Bronchial epithelial cell (primary cell): Measurements from ENCODE around the gene PCCA. TPM values are rescaled to one million over a fixed set of nuclear protein-coding genes. Genes with fewer than 3 reads are reported as not detected.
"Not testable (repeated sequence)": the region's sequence is repeated elsewhere in the genome, so short reads cannot be mapped to it uniquely, and the experiment has no call there.

Source experiments
- DNase-seq: peaks from one replicate; pipeline ENCODE4 v3.0.0-alpha.2; 2010; ENCODE audit warnings: low read depth
- FAIRE-seq: peaks from 2 replicates; lab custom pipeline; 2011; peaks lifted over from hg19 to GRCh38; lab: Jason Lieb, UNC
- H3K27me3 ChIP-seq: 2 replicates; pipeline ENCODE4 v1.5.1; 2011; ENCODE audit warnings: low read length; ENCODE audit not compliant: control insufficient read depth, insufficient read depth
- H3K36me3 ChIP-seq: 2 replicates; pipeline ENCODE4 v1.5.1; 2011; ENCODE audit warnings: low read length; ENCODE audit not compliant: control insufficient read depth, insufficient read depth
- H3K4me3 ChIP-seq: 2 replicates; pipeline ENCODE4 v1.5.1; 2011; ENCODE audit warnings: mild to moderate bottlenecking, low read depth, low read length, control low read depth
- total RNA-seq: library from RNA; depleted of rRNA; stranded (reverse); fragments of >200 nt; gene quantifications from 2 replicates; pipeline ENCODE4 v1.2.1, GENCODE V29; 2014
- TF ChIP-seq, protein P1 (sequence below): IDR thresholded peaks from 2 replicates; pipeline ENCODE4 v1.5.1; 2011; ENCODE audit warnings: mild to moderate bottlenecking, moderate library complexity, low read length, control low read depth, inconsistent platforms; ENCODE audit not compliant: insufficient read depth, severe bottlenecking

PCCA gene
- total RNA-seq, 1 donor from 2014 or later: 27.1 TPM

DNA sequence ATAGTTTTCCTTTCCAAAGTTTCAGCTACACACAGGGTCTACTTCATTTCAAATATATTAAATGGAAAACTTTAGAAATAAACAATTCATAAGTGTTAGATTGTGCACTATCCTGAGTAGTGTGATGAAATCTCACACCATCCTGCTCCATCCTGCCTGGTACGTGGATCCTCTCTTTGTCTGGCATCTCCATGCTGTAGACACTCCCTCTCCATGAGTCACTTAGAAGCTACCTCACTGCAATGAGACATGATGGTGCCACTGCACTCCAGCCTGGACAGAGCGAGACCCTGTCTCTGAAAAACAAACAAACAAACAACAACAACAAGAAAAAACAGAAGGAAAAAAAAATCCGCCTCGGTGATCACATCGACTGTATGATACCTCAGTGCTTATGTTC lies 191.8 kb downstream of the PCCA start:
- DNase-seq (peak; percentile 85), FAIRE-seq (no peak)
- TF ChIP-seq, protein P1, sequence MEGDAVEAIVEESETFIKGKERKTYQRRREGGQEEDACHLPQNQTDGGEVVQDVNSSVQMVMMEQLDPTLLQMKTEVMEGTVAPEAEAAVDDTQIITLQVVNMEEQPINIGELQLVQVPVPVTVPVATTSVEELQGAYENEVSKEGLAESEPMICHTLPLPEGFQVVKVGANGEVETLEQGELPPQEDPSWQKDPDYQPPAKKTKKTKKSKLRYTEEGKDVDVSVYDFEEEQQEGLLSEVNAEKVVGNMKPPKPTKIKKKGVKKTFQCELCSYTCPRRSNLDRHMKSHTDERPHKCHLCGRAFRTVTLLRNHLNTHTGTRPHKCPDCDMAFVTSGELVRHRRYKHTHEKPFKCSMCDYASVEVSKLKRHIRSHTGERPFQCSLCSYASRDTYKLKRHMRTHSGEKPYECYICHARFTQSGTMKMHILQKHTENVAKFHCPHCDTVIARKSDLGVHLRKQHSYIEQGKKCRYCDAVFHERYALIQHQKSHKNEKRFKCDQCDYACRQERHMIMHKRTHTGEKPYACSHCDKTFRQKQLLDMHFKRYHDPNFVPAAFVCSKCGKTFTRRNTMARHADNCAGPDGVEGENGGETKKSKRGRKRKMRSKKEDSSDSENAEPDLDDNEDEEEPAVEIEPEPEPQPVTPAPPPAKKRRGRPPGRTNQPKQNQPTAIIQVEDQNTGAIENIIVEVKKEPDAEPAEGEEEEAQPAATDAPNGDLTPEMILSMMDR: no peak
- H3K27me3 ChIP-seq: no peaks in the 10 kb centered on the region
- H3K36me3 ChIP-seq: no peaks in the 10 kb centered on the region
- H3K4me3 ChIP-seq: no peak overlapping the region

DNA sequence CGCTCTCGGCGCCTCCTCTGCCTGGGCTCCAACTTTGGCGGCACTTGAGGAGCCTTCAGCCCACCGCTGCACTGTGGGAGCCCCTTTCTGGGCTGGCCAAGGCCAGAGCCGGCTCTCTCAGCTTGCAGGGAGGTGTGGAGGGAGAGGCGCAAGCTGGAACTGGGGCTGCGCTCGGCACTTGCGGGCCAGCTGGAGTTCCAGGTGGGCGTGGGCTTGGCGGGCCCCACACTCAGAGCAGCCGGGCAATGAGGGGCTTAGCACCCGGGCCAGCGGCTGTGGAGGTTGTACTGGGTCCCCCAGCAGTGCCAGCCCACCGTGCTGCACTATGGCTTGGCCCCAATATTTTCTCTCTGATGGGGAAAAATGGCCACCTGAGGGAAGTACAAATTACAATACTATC lies 193.4 kb downstream of the PCCA start:
- FAIRE-seq: not testable (repeated sequence)

DNA sequence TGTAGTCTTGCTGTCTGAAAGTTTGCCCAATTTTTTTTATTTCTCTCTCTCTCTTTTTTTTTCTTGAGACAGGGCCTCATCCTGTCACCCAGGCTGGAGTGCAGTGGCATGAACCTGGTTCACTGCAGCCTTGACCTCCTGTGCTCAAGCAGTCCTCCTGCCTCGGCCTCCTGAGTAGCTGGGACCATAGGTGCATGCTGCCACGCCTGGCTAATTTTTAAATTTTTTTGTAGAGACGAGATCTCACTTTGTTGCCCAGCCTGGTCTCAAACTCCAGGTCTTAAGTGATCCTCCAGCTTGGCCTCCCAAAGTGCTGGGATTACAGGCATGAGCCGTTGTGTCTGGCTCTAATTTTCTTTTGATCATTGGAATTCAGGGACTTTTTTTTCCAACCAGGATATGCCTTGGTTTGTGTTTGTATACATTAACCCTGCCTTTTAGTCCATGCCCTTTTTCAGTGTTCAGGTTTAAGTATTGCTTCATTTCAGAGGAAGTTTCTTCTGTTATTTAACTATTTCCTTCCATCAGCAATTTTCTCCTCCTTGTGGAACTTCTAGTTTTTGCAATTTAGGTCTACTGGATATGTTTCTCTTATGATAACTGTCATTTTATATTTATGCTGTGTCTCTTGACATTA lies 201.4 kb downstream of the PCCA start:
- DNase-seq (no peak), FAIRE-seq (no peak)
- Histone ChIP-seq H3K36me3 (peaks cover 1% of the 10 kb centered on the region), H3K27me3 (no peaks in the 10 kb centered on the region), H3K4me3 (no peak overlapping the region)
- TF ChIP-seq, protein P1: no peak

More for the DNA sequence above, 193.4 kb downstream of the PCCA start:
- not testable (repeated sequence) for H3K27me3 ChIP-seq, DNase-seq, H3K36me3 ChIP-seq, H3K4me3 ChIP-seq

DNA sequence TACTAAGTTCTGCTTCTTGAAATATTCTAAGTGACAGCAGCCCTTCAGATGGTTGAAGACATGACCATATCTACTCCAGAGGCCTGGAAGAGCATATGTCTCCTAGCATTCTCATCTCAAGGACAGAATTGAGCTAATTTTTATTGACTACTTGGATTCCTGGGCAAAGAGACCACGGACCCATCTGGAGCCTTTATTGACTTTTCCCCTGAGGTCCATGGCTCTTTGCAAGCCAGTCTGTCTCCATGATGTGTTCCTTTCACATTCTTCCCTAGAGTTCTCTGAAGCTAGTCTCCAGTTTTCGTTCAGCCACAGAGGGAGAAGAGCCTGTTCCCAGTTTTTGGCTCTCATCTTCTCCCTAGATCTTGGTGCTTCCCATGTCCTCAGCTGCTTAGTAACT lies 202.7 kb downstream of the PCCA start:
- TF ChIP-seq, protein P1: no peak
- FAIRE-seq (no peak), DNase-seq (no peak)
- peaks cover 1% of the 10 kb centered on the region for H3K36me3 ChIP-seq
- H3K27me3 ChIP-seq: no peaks in the 10 kb centered on the region
- no peak overlapping the region for H3K4me3 ChIP-seq

DNA sequence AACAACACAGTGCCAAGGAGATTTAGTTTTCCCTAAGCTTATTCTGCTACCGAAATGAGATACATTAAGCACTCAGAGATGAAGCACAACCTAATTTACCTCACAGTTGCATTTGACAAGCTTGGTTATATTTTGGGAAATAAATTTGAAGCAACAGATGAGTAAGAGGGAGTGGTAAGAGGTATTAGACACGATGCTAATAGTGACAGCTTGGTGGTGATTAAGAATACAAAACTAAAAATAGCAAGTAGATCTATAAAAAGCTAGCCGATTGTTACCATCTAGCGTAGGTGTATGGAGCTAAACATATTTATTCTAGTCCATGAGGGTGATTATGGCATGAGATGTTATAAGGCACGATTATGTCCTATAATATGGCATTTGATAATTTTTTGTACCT lies 208.5 kb downstream of the PCCA start:
- Histone ChIP-seq H3K36me3 (no peaks in the 10 kb centered on the region), H3K27me3 (no peaks in the 10 kb centered on the region), H3K4me3 (no peak overlapping the region)
- DNase-seq (no peak), FAIRE-seq (no peak)
- TF ChIP-seq, protein P1: no peak

DNA sequence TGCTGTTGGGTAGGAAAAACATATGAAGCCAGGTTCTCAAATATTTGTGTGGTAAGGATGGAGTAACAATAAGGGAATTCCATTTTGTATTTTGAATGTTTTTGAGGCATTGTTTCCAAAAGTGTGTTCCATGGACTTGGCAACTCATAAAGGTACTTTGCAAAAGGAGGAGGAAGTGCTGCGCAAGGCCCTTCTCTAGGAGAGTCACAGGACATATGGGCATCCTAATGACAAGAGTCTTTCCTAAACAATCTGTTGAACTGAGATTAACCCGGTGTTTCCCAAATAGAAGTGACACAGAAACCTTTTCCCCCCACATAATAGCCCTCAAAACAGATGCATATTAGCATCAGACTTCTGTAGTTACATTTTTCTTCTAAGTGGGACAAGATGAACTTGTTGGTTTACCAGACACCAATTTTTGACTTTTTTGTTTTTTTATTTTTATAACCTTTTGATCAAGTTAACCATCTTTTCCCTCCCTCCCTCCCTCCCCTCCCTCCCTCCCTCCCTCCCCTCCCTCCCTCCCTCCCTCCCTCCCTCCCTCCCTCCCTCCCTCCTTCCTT lies 209.3 kb downstream of the PCCA start:
- Histone ChIP-seq H3K36me3 (no peaks in the 10 kb centered on the region), H3K27me3 (no peaks in the 10 kb centered on the region), H3K4me3 (no peak overlapping the region)
- TF ChIP-seq, protein P1: no peak
- FAIRE-seq: no peak
- DNase-seq: no peak
